AG10803 (cell line): Measurements from ENCODE around the gene ADGRD1.

Experiments used
- DNase-seq: peaks from one replicate; pipeline ENCODE4 v3.0.0; 2010; ENCODE audit warnings: low read depth
- H3K4me3 ChIP-seq: 2 replicates; pipeline ENCODE4 v1.5.1; 2011; ENCODE audit warnings: mild to moderate bottlenecking, low read length, control low read depth
- CTCF ChIP-seq: conservative IDR thresholded peaks from 2 replicates; pipeline ENCODE4 v1.5.1; 2011; ENCODE audit warnings: mild to moderate bottlenecking, low read length, control low read depth, inconsistent platforms

The ADGRD1 gene

GRCh38 chr12:131052929-131053328 lies 99.2 kb downstream of the ADGRD1 start:
- no peak for DNase-seq
- no peak for TF ChIP-seq CTCF
- H3K4me3 ChIP-seq = no peak overlapping the region

DNA sequence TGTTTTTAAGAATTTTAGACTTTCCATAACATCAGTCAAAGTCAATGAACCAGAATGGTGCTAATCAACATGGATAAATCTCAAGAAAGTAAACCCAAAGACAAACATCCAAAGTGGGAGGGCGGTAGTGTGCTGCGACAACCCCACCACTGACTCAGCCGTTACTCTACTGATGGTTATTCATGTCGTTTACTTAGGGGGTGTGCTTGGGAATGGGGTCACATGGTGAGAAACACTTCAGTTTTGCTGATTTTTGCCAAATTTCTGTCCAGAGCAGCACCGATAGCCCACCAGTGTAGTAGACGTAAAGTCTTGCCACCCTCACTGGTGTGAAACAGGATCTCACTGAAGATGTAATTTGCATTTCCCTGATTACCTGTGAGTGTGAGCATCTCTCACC lies 99.9 kb downstream of the ADGRD1 start:
- TF ChIP-seq CTCF = no peak
- no peak overlapping the region for H3K4me3 ChIP-seq
- DNase-seq = no peak

- TF ChIP-seq CTCF = no peak
- no peak overlapping the region for H3K4me3 ChIP-seq
- no peak for DNase-seq
These were observed 100.8 kb downstream of the ADGRD1 start for GRCh38 chr12:131054345-131055092.

GRCh38 chr12:131055093-131055465 lies 101.4 kb downstream of the ADGRD1 start:
- no peak overlapping the region for H3K4me3 ChIP-seq
- no peak for DNase-seq
- no peak for TF ChIP-seq CTCF

DNA sequence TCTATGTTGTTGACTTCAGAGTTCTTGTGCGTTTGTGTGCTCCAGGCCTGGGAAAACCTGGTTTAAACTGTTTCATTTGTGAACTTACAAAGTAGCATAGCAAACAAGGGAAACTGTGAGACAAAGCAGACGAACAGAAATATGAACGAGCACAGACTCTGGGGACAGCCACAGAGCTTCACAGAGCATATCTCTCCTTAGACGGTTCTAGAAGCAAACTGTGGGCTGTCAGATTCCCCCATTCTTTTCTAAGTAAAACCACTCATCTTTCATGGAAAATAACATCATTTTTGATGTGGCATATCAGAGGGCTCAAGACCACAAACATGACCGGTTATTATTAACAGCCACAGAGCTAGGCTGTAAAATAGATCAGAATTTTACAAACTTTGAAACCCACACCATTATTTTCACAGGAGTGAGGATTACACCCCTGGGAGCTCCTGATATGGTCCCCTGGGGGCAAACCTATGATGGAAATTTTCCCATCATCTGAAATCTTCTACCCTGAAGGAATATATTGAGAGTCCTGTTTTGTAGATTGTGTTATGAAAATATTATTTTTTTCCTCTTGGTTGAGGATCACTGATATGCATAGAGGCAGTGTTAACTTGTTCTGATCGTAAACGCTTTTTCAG lies 102.0 kb downstream of the ADGRD1 start:
- no peak for TF ChIP-seq CTCF
- no peak overlapping the region for H3K4me3 ChIP-seq
- no peak for DNase-seq

DNA sequence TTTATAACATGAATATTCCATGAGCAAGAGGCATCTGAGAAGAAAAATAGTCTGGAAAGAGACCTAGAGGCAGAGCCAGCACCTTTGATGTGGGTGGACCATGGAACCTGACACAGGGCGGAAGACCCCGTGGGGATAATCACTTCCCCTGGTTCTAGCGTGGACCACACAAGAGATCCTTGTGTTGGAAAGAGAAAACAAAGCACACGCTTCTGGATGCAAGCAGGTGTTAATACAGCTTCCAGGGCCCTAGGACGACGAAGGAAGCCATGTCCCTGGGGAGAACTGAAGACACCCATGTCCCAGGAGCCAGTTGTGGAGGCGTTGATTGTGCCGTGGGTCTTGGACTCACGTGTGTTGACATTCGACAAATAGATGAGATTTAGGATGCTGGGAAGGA lies 102.9 kb downstream of the ADGRD1 start:
- no peak for TF ChIP-seq CTCF
- no peak overlapping the region for H3K4me3 ChIP-seq
- DNase-seq = no peak

GRCh38 chr12:131057211-131057721 lies 103.6 kb downstream of the ADGRD1 start:
- TF ChIP-seq CTCF = no peak
- no peak for DNase-seq
- H3K4me3 ChIP-seq = no peak overlapping the region
